Rectal smooth muscle tissue (tissue), 1 donor: ENCODE measurements around the gene ARID1A.
A peak's percentile ranks its signal among the peaks of the same experiment; 100 is the strongest.
"Not testable (repeated sequence)": the region's sequence is repeated elsewhere in the genome, so short reads cannot be mapped to it uniquely, and the experiment has no call there.

ENCODE experiments used
- H3K27ac ChIP-seq: one replicate; pipeline ENCODE4 v1.7.0; 2013; ENCODE audit warnings: low read depth, low read length, inconsistent platforms
- H3K27me3 ChIP-seq: one replicate; pipeline ENCODE4 v1.7.0; 2013; ENCODE audit warnings: low read length; ENCODE audit not compliant: control insufficient read depth, insufficient read depth
- H3K36me3 ChIP-seq: one replicate; pipeline ENCODE4 v1.7.0; 2013; ENCODE audit warnings: low read length; ENCODE audit not compliant: control insufficient read depth, insufficient read depth
- H3K4me1 ChIP-seq: one replicate; pipeline ENCODE4 v1.7.0; 2013; ENCODE audit warnings: low read length; ENCODE audit not compliant: control insufficient read depth, insufficient read depth
- H3K4me3 ChIP-seq: one replicate; pipeline ENCODE4 v1.7.0; 2013; ENCODE audit warnings: low read length
- H3K9ac ChIP-seq: one replicate; pipeline ENCODE4 v1.7.0; 2013; ENCODE audit warnings: low read length

Gene ARID1A

GRCh38 chr1:26695356-26696118 is at the start of gene ARID1A:
TSS of gene ARID1A (plus strand) at chr1:26696015. CDS start at chr1:26696404, 389 bp downstream.
- Histone ChIP-seq H3K27me3 (no peaks in the 10 kb centered on the region), H3K4me3 (peak within 1 kb of the TSS; percentile 82), H3K9ac (peak within 1 kb of the TSS; percentile 64), H3K4me1 (peaks cover 42% of the 10 kb centered on the region), H3K27ac (peak within 1 kb of the TSS; percentile 91), H3K36me3 (no peaks in the 10 kb centered on the region)

GRCh38 chr1:26664802-26665201 is 31.0 kb upstream of the ARID1A start:
- no peak overlapping the region for H3K4me3 ChIP-seq
- H3K36me3 ChIP-seq: no peaks in the 10 kb centered on the region
- no peak overlapping the region for H3K9ac ChIP-seq
- H3K27ac ChIP-seq: no peak overlapping the region
- H3K4me1 ChIP-seq: no peaks in the 10 kb centered on the region
- H3K27me3 ChIP-seq: no peaks in the 10 kb centered on the region

- no peaks in the 10 kb centered on the region for H3K27me3 ChIP-seq
- H3K36me3 ChIP-seq: no peaks in the 10 kb centered on the region
- no peak overlapping the region for H3K27ac ChIP-seq
- no peaks in the 10 kb centered on the region for H3K4me1 ChIP-seq
- H3K9ac ChIP-seq: no peak overlapping the region
- no peak overlapping the region for H3K4me3 ChIP-seq
These were observed 29.0 kb upstream of the ARID1A start for GRCh38 chr1:26666855-26667254.

- not testable (repeated sequence) for H3K9ac ChIP-seq, H3K4me3 ChIP-seq, H3K4me1 ChIP-seq, H3K36me3 ChIP-seq, H3K27me3 ChIP-seq, H3K27ac ChIP-seq
These were observed 27.6 kb upstream of the ARID1A start for GRCh38 chr1:26668106-26668786.

- Histone ChIP-seq H3K36me3 (no peaks in the 10 kb centered on the region), H3K4me1 (peaks cover 4% of the 10 kb centered on the region), H3K9ac (peak overlapping the region; percentile 14), H3K27me3 (no peaks in the 10 kb centered on the region), H3K27ac (peak overlapping the region; percentile 10), H3K4me3 (peak overlapping the region; percentile 14)
These were observed 18.3 kb upstream of the ARID1A start for GRCh38 chr1:26677306-26678115.

- H3K36me3 ChIP-seq: no peaks in the 10 kb centered on the region
- H3K4me1 ChIP-seq: no peaks in the 10 kb centered on the region
- H3K27me3 ChIP-seq: no peaks in the 10 kb centered on the region
- no peak overlapping the region for H3K27ac ChIP-seq
- no peak overlapping the region for H3K9ac ChIP-seq
- no peak overlapping the region for H3K4me3 ChIP-seq
These were observed 10.9 kb upstream of the ARID1A start for GRCh38 chr1:26684763-26685508.

GRCh38 chr1:26686795-26687194 is 9.0 kb upstream of the ARID1A start:
- Histone ChIP-seq H3K27ac (no peak overlapping the region), H3K4me1 (no peaks in the 10 kb centered on the region), H3K4me3 (no peak overlapping the region)

GRCh38 chr1:26689504-26689903 is 6.3 kb upstream of the ARID1A start:
- Histone ChIP-seq H3K36me3 (no peaks in the 10 kb centered on the region), H3K9ac (no peak overlapping the region), H3K27me3 (no peaks in the 10 kb centered on the region), H3K4me1 (peaks cover 14% of the 10 kb centered on the region), H3K4me3 (no peak overlapping the region), H3K27ac (no peak overlapping the region)

More at GRCh38 chr1:26686795-26687194, 9.0 kb upstream of the ARID1A start:
- Histone ChIP-seq H3K27me3 (no peaks in the 10 kb centered on the region), H3K36me3 (no peaks in the 10 kb centered on the region), H3K9ac (no peak overlapping the region)

- no peak overlapping the region for H3K9ac ChIP-seq
- H3K4me3 ChIP-seq: no peak overlapping the region
- H3K27ac ChIP-seq: no peak overlapping the region
- H3K27me3 ChIP-seq: no peaks in the 10 kb centered on the region
- H3K36me3 ChIP-seq: no peaks in the 10 kb centered on the region
- H3K4me1 ChIP-seq: peaks cover 21% of the 10 kb centered on the region
These were observed 5.7 kb upstream of the ARID1A start for GRCh38 chr1:26690157-26690556.

GRCh38 chr1:26690576-26691031 is 5.2 kb upstream of the ARID1A start:
- Histone ChIP-seq H3K4me1 (peaks cover 21% of the 10 kb centered on the region), H3K4me3 (no peak overlapping the region), H3K9ac (no peak overlapping the region), H3K27me3 (no peaks in the 10 kb centered on the region), H3K36me3 (no peaks in the 10 kb centered on the region), H3K27ac (no peak overlapping the region)

GRCh38 chr1:26692211-26692792 is 3.5 kb upstream of the ARID1A start:
- peak overlapping the region; percentile 63 for H3K9ac ChIP-seq
- H3K4me1 ChIP-seq: peaks cover 21% of the 10 kb centered on the region
- peak overlapping the region; percentile 77 for H3K4me3 ChIP-seq
- no peaks in the 10 kb centered on the region for H3K36me3 ChIP-seq
- H3K27ac ChIP-seq: peak overlapping the region; percentile 91
- H3K27me3 ChIP-seq: no peaks in the 10 kb centered on the region
